ENCODE results near the gene FGG. TPM values are rescaled to one million over a fixed set of nuclear protein-coding genes. Genes with fewer than 3 reads are reported as not detected.
A peak's percentile ranks its signal among the peaks of the same experiment; 100 is the strongest.

The FGG gene
- total and polyA plus RNA-seq, 2 of the 13 experiments (the other 11 are each of a cell fraction or from before 2014, with no cell fraction given): 1,037 to 2,423 TPM

DNA sequence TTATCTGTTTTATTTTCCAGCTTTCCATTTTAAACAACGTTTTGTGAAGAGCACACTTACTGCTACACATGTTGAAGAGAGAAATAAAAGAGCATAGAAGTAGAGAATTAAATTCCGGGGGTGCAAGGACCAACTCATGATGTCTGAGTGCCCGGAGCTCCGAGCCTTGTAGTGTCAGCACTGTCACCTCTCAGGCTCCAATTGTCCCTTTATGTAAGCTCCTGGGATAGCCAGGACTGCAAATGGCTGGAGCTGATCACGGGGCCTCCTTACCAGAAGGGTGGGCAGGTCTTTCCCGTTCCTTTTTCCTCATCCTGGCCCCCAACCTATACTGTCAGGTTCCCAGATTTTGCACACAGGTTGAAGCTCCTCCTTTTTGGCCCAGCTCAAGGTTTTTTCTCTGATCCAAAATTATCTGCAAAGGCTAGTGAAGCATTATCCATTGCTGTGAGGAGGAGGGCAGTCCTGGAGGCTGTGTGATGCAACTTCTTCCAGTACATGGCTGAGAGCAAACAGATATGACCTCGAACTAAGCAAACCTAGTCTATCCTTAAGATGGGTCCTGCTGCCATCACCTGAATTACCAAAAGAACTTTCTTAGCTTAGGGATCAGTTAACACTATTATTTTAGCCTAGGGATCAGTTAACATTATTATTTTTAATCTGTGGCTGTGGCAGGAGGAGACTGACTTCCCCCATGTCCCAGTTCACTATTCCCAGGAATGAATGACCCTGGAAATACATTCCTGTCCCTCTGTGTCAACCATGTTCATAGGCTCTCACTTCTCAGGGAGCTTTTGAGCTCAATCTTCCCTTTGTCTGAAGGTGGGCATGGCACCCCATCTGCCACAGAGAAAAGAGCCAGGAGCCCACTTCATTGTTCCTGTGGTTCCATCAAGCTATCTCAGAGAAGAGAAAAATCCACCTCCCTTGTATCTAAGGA is at the start of gene FGG (continued):
- TF ChIP-seq, protein P1, sequence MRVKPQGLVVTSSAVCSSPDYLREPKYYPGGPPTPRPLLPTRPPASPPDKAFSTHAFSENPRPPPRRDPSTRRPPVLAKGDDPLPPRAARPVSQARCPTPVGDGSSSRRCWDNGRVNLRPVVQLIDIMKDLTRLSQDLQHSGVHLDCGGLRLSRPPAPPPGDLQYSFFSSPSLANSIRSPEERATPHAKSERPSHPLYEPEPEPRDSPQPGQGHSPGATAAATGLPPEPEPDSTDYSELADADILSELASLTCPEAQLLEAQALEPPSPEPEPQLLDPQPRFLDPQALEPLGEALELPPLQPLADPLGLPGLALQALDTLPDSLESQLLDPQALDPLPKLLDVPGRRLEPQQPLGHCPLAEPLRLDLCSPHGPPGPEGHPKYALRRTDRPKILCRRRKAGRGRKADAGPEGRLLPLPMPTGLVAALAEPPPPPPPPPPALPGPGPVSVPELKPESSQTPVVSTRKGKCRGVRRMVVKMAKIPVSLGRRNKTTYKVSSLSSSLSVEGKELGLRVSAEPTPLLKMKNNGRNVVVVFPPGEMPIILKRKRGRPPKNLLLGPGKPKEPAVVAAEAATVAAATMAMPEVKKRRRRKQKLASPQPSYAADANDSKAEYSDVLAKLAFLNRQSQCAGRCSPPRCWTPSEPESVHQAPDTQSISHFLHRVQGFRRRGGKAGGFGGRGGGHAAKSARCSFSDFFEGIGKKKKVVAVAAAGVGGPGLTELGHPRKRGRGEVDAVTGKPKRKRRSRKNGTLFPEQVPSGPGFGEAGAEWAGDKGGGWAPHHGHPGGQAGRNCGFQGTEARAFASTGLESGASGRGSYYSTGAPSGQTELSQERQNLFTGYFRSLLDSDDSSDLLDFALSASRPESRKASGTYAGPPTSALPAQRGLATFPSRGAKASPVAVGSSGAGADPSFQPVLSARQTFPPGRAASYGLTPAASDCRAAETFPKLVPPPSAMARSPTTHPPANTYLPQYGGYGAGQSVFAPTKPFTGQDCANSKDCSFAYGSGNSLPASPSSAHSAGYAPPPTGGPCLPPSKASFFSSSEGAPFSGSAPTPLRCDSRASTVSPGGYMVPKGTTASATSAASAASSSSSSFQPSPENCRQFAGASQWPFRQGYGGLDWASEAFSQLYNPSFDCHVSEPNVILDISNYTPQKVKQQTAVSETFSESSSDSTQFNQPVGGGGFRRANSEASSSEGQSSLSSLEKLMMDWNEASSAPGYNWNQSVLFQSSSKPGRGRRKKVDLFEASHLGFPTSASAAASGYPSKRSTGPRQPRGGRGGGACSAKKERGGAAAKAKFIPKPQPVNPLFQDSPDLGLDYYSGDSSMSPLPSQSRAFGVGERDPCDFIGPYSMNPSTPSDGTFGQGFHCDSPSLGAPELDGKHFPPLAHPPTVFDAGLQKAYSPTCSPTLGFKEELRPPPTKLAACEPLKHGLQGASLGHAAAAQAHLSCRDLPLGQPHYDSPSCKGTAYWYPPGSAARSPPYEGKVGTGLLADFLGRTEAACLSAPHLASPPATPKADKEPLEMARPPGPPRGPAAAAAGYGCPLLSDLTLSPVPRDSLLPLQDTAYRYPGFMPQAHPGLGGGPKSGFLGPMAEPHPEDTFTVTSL (CRISPR knock-in tag; IDR thresholded peaks at IDR 0.05; ENCODE audit: borderline replicate concordance): peak; percentile 63; the same call in 1 of the 2 replicates
- TF ChIP-seq KLF6 (CRISPR knock-in tag; IDR thresholded peaks at IDR 0.05) (peak; percentile 25), ZNF441 (CRISPR knock-in tag; IDR thresholded peaks at IDR 0.05; ENCODE audit: borderline replicate concordance) (peak; percentile 28; the same call in 1 of the 2 replicates), SALL1 (CRISPR knock-in tag; IDR thresholded peaks at IDR 0.05) (peak; percentile 80; the same call in 1 of the 2 replicates), ZSCAN12 (CRISPR knock-in tag; IDR thresholded peaks at IDR 0.05) (no peak), FLYWCH1 (CRISPR knock-in tag; IDR thresholded peaks at IDR 0.05) (no peak), ZNF496 (CRISPR knock-in tag; IDR thresholded peaks at IDR 0.05; ENCODE audit: insufficient replicate concordance) (no peak), ATF1 (CRISPR knock-in tag; IDR thresholded peaks at IDR 0.05) (no peak), KLF9 (CRISPR knock-in tag; IDR thresholded peaks at IDR 0.05; ENCODE audit: low read depth) (no peak), GABPA (IDR thresholded peaks at IDR 0.05; ENCODE audit: low read depth, low read length) (no peak), GABPA (CRISPR knock-in tag; IDR thresholded peaks at IDR 0.05; ENCODE audit: low read depth) (0 out of 2 replicates have a peak, but pooled peaks have one; percentile 22), CHD2 (IDR thresholded peaks at IDR 0.05; ENCODE audit: low read depth, low read length) (no peak), NRL (CRISPR knock-in tag; IDR thresholded peaks at IDR 0.05; ENCODE audit: borderline replicate concordance) (no peak), HOXA7 (CRISPR knock-in tag; IDR thresholded peaks at IDR 0.05) (no peak)
- TF ChIP-seq, protein P2, sequence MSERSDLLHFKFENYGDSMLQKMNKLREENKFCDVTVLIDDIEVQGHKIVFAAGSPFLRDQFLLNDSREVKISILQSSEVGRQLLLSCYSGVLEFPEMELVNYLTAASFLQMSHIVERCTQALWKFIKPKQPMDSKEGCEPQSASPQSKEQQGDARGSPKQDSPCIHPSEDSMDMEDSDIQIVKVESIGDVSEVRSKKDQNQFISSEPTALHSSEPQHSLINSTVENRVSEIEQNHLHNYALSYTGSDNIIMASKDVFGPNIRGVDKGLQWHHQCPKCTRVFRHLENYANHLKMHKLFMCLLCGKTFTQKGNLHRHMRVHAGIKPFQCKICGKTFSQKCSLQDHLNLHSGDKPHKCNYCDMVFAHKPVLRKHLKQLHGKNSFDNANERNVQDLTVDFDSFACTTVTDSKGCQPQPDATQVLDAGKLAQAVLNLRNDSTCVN (CRISPR knock-in tag; IDR thresholded peaks at IDR 0.05; ENCODE audit: borderline replicate concordance): no peak
- TF ChIP-seq, protein P3, sequence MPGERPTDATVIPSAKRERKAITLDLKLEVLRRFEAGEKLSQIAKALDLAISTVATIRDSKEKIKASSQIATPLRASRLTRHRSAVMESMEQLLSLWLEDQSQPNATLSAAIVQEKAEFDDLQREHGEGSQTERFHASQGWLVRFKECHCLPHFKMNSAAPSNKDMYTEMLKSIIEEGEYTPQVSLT (CRISPR knock-in tag; IDR thresholded peaks at IDR 0.05; ENCODE audit: borderline replicate concordance, low read depth): no peak
- TF ChIP-seq, protein P4, sequence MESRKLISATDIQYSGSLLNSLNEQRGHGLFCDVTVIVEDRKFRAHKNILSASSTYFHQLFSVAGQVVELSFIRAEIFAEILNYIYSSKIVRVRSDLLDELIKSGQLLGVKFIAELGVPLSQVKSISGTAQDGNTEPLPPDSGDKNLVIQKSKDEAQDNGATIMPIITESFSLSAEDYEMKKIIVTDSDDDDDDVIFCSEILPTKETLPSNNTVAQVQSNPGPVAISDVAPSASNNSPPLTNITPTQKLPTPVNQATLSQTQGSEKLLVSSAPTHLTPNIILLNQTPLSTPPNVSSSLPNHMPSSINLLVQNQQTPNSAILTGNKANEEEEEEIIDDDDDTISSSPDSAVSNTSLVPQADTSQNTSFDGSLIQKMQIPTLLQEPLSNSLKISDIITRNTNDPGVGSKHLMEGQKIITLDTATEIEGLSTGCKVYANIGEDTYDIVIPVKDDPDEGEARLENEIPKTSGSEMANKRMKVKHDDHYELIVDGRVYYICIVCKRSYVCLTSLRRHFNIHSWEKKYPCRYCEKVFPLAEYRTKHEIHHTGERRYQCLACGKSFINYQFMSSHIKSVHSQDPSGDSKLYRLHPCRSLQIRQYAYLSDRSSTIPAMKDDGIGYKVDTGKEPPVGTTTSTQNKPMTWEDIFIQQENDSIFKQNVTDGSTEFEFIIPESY (CRISPR knock-in tag; IDR thresholded peaks at IDR 0.05): no peak

Measured in HepG2 (cell line).